Chondrocyte (in vitro differentiated cells): ENCODE measurements around the gene WDR93. TPM values are rescaled to one million over a fixed set of nuclear protein-coding genes. Genes with fewer than 3 reads are reported as not detected.
"Not testable (repeated sequence)": the region's sequence is repeated elsewhere in the genome, so short reads cannot be mapped to it uniquely, and the experiment has no call there.

Experiments
- DNase-seq: peaks from one replicate; pipeline ENCODE4 v3.0.0; 2021; ENCODE audit warnings: mixed read lengths, low spot score
- H3K27ac Mint-ChIP-seq: one replicate; pipeline ENCODE4 v1.8.0; 2021; ENCODE audit warnings: mild to moderate bottlenecking, moderate library complexity, mixed read lengths; ENCODE audit not compliant: unreplicated experiment
- H3K27me3 Mint-ChIP-seq: 2 replicates; pipeline ENCODE4 v1.8.0; 2021; ENCODE audit warnings: low read depth, mixed read lengths
- H3K36me3 Mint-ChIP-seq: 2 replicates; pipeline ENCODE4 v1.8.0; 2021; ENCODE audit warnings: low read depth, mixed read lengths
- H3K4me1 Mint-ChIP-seq: 2 replicates; pipeline ENCODE4 v1.8.0; 2021; ENCODE audit warnings: low read depth, mild to moderate bottlenecking, mixed read lengths
- H3K4me3 Mint-ChIP-seq: one replicate; pipeline ENCODE4 v1.8.0; 2021; ENCODE audit warnings: mild to moderate bottlenecking, moderate library complexity, mixed read lengths; ENCODE audit not compliant: unreplicated experiment
- H3K9me3 Mint-ChIP-seq: 2 replicates; pipeline ENCODE4 v1.8.0; 2021; ENCODE audit warnings: low read depth, mixed read lengths
- total RNA-seq: library from RNA; stranded (reverse); gene quantifications from 3 replicates; pipeline ENCODE4 v1.2.1, GENCODE V29; 2021
- TF ChIP-seq, protein P1 (sequence below): fragments of 200-600 bp; sonication (generic); IDR thresholded peaks from 2 replicates; pipeline ENCODE4 v1.5.0; 2021; ENCODE audit warnings: antibody characterized with exemption, mild to moderate bottlenecking, moderate library complexity

WDR93 gene
- total RNA-seq, 1 donor from 2014 or later: not detected

DNA sequence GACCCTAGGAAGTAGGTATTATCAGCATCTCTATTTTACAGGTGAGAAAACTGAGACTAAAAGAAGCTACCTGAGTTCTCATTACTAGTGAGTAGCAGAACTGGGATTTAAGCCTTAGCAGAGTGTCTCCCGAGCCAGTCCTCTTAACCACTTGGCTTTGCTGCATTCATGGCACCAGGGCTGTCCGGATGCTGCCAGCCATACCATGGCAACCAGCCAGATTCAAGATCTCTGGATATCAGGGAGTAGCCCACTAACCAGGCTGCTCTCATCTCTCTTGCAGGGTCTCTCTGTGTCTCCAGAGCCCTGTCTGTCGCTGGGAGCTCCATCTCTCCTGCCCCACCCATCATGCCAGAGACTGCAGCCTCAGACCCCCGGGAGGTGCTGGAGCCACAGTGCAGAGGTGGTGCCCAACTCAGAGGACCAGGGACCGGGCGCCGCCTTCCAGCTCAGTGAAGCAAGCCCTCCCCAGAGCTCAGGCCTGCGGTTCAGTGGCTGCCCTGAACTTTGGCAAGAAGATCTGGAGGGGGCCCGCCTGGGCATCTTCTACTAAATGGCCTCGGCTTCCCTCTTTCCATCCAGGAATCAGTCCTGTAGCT, 87.3 kb downstream of the WDR93 start:
- Mint-ChIP-seq H3K4me3 (no peak overlapping the region), H3K27me3 (no peaks in the 10 kb centered on the region), H3K4me1 (peaks cover 13% of the 10 kb centered on the region), H3K9me3 (no peaks in the 10 kb centered on the region), H3K27ac (no peak overlapping the region), H3K36me3 (no peaks in the 10 kb centered on the region)
- DNase-seq: peak; percentile 77
- TF ChIP-seq, protein P1, sequence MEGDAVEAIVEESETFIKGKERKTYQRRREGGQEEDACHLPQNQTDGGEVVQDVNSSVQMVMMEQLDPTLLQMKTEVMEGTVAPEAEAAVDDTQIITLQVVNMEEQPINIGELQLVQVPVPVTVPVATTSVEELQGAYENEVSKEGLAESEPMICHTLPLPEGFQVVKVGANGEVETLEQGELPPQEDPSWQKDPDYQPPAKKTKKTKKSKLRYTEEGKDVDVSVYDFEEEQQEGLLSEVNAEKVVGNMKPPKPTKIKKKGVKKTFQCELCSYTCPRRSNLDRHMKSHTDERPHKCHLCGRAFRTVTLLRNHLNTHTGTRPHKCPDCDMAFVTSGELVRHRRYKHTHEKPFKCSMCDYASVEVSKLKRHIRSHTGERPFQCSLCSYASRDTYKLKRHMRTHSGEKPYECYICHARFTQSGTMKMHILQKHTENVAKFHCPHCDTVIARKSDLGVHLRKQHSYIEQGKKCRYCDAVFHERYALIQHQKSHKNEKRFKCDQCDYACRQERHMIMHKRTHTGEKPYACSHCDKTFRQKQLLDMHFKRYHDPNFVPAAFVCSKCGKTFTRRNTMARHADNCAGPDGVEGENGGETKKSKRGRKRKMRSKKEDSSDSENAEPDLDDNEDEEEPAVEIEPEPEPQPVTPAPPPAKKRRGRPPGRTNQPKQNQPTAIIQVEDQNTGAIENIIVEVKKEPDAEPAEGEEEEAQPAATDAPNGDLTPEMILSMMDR: no peak

DNA sequence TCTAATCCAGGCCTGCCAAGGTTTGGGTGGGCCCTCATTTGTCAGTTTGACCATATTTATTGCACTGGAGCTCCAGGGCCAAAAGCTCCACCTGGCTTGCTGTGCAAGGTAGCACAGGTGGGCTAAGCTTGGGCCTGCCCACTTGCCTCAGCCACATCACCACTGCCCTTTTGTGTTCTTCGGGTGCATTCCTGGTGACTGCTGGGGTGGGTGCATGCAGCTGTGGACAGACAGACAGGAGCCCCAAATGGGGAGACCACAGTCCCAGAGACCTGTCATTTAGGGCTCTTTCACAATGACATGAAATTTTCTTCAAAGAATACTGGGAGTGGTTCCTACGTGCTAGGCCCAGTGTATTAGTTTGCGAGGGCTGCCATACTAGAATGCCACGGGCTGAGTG, 88.2 kb downstream of the WDR93 start:
- Mint-ChIP-seq H3K4me3 (no peak overlapping the region), H3K36me3 (no peaks in the 10 kb centered on the region), H3K9me3 (no peaks in the 10 kb centered on the region), H3K27ac (no peak overlapping the region), H3K4me1 (peaks cover 9% of the 10 kb centered on the region), H3K27me3 (no peaks in the 10 kb centered on the region)
- peak; percentile 35 for DNase-seq
- TF ChIP-seq, protein P1: no peak

DNA sequence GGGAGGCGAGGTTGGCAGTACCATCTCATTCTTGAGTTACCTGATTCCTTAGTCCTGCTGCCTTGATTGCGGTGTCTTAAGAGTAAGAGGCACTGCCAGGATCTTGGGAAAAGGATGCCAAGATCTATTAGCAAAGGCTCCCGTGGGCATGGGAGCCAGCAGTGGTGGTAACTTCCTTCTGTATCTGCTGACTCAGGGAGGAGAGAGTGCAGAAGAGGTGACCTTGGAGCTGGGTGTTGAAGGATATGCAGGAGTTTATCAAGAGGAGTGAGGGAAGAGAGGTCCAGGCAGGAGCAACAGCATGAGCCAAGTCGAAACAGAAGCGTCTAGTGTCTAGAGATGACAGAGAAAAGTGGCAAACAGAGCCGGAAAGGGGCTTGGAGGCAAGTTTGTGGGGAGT, 90.0 kb downstream of the WDR93 start:
- no peak overlapping the region for H3K4me3 Mint-ChIP-seq
- DNase-seq: no peak
- H3K27ac Mint-ChIP-seq: no peak overlapping the region
- no peaks in the 10 kb centered on the region for H3K27me3 Mint-ChIP-seq
- H3K4me1 Mint-ChIP-seq: peaks cover 15% of the 10 kb centered on the region
- H3K9me3 Mint-ChIP-seq: no peaks in the 10 kb centered on the region
- TF ChIP-seq, protein P1: no peak
- H3K36me3 Mint-ChIP-seq: no peaks in the 10 kb centered on the region

DNA sequence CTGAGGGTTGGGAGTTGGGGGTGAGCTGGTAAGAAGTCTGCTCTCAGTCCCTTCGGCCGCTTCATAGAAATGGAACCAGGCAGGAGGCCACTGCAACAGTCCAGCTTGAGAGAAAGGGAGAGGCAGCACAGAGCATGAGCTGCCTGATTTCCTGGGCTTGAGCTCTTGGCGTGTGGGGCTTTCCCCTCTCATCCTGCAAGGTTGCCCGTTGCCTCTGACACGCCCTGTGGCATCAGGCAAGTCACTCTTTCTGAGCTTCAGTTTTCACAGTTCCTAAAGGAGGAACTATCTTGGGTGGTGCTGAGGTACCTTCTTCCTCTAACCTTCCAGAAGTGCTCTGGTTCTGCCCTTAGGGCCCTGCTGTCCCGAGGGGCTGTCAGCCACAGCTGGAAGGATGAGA, 90.4 kb downstream of the WDR93 start:
- Mint-ChIP-seq H3K27ac (no peak overlapping the region), H3K4me1 (peaks cover 20% of the 10 kb centered on the region), H3K36me3 (no peaks in the 10 kb centered on the region), H3K4me3 (no peak overlapping the region), H3K9me3 (no peaks in the 10 kb centered on the region), H3K27me3 (no peaks in the 10 kb centered on the region)
- peak; percentile 32 for DNase-seq
- TF ChIP-seq, protein P1: no peak

DNA sequence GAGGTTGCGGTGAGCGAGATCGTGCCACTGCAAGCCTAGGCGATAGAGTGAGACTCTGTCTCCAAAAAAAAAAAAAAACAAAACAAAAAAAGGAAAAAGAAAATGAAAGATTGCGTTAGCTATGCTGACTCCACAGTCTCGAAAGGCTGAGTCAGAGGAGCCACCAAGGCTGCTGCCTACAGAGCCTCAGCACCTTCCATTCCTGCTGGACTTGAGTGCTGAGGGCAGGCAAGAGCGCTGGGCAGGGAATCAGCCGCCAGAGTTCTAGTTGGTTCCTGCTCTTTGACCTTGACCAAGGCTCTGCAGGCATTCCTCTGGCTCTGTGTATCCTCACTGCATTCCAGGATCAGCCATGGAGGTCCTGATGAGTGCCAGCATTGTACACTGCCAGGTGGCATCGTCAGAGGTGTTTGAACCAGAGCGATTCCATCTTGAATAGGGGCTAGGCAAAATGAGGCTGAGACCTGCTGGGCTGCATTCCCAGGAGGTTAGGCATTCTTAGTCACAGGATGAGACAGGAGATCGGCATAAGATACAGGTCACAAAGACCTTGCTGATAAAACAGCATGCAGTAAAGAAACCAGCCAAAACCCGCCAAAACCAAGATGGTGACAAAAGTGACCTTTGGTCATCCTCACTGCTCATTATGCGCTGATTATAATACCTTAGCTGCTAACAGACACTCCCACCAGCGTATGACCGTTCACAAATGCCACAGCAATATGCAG, 91.4 kb downstream of the WDR93 start:
- Mint-ChIP-seq H3K36me3 (peaks cover 2% of the 10 kb centered on the region), H3K9me3 (no peaks in the 10 kb centered on the region), H3K27ac (no peak overlapping the region), H3K4me1 (peaks cover 21% of the 10 kb centered on the region), H3K4me3 (no peak overlapping the region), H3K27me3 (no peaks in the 10 kb centered on the region)
- TF ChIP-seq, protein P1: no peak
- peak; percentile 34 for DNase-seq

DNA sequence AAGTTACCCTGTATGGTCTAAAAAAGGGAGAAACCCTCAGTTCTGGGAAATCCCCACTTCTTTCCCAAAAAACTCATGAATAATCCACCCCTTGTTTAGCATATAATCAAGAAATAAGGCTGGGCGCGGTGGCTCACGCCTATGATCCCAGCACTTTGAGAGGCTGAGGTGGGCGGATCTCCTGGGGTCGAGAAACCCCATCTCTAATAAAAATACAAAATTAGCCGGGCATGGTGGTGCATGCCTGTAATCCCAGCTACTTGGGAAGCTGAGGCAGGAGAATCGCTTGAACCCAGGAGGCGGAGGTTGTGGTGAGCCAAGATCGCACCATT, 92.0 kb downstream of the WDR93 start:
- H3K4me3 Mint-ChIP-seq, H3K27ac Mint-ChIP-seq, H3K9me3 Mint-ChIP-seq, H3K27me3 Mint-ChIP-seq, H3K36me3 Mint-ChIP-seq: not testable (repeated sequence)
- DNase-seq: peak; percentile 7
- peaks cover 21% of the 10 kb centered on the region for H3K4me1 Mint-ChIP-seq
